GM18907 (cell line): ENCODE data around the gene IFITM10.

Experiments
- ATAC-seq: cut with Tn5 transposase; IDR thresholded peaks from one replicate; pipeline ENCODE4 v1.9.1; 2021; ENCODE audit warnings: mild to moderate bottlenecking, moderate library complexity; ENCODE audit not compliant: unreplicated experiment

Gene IFITM10

GRCh38 chr11:1742371-1742770 is 8.0 kb downstream of the IFITM10 start:
- ATAC-seq: no peak

- ATAC-seq: no peak
Observed at GRCh38 chr11:1741741-1742140, 8.7 kb downstream of the IFITM10 start.

- ATAC-seq: no peak
Observed at GRCh38 chr11:1740786-1741530, 9.4 kb downstream of the IFITM10 start.

- no peak for ATAC-seq
Observed at GRCh38 chr11:1739576-1739975, 10.8 kb downstream of the IFITM10 start.

GRCh38 chr11:1738380-1738779 is 12.0 kb downstream of the IFITM10 start:
- no peak for ATAC-seq

- no peak for ATAC-seq
Observed at GRCh38 chr11:1737080-1737757, 13.2 kb downstream of the IFITM10 start.

GRCh38 chr11:1736447-1736992 is 13.9 kb downstream of the IFITM10 start:
- no peak for ATAC-seq

GRCh38 chr11:1735271-1735670 is 15.1 kb downstream of the IFITM10 start:
- no peak for ATAC-seq

GRCh38 chr11:1734641-1735081 is 15.7 kb downstream of the IFITM10 start:
- ATAC-seq: no peak

GRCh38 chr11:1733716-1734640 is 16.4 kb downstream of the IFITM10 start:
- ATAC-seq: no peak

GRCh38 chr11:1733009-1733715 is 17.2 kb downstream of the IFITM10 start:
- ATAC-seq: no peak

- no peak for ATAC-seq
Observed at GRCh38 chr11:1732418-1733008, 17.9 kb downstream of the IFITM10 start.

GRCh38 chr11:1731451-1732059 is 18.8 kb downstream of the IFITM10 start:
- no peak for ATAC-seq

GRCh38 chr11:1730059-1730629 is 20.3 kb downstream of the IFITM10 start:
- ATAC-seq: no peak

- ATAC-seq: no peak
Observed at GRCh38 chr11:1729692-1730011, 20.7 kb downstream of the IFITM10 start.

- no peak for ATAC-seq
Observed at GRCh38 chr11:1728931-1729691, 21.3 kb downstream of the IFITM10 start.

GRCh38 chr11:1728301-1728700 is 22.1 kb downstream of the IFITM10 start:
- ATAC-seq: no peak

GRCh38 chr11:1727861-1728260 is 22.5 kb downstream of the IFITM10 start:
- ATAC-seq: no peak
